Large intestine (tissue), 3 donors: ENCODE results near the gene ACSF2. TPM values are rescaled to one million over a fixed set of nuclear protein-coding genes. Genes with fewer than 3 reads are reported as not detected.

Source experiments
- DNase-seq, 2 donors: peaks; one replicate each; pipeline versions ENCODE4 v3.0.0 to v3.0.0-alpha.2; 2013
- H3K27ac ChIP-seq: one replicate; pipeline ENCODE4 v1.5.1; 2013; ENCODE audit warnings: low read length
- H3K27me3 ChIP-seq: 2 replicates; pipeline ENCODE4 v1.6.1; 2013; ENCODE audit warnings: low read length; ENCODE audit not compliant: control insufficient read depth, insufficient read depth
- H3K36me3 ChIP-seq: 2 replicates; pipeline ENCODE4 v1.6.1; 2013; ENCODE audit warnings: low read length; ENCODE audit not compliant: control insufficient read depth, insufficient read depth
- H3K4me1 ChIP-seq: one replicate; pipeline ENCODE4 v1.6.1; 2013; ENCODE audit warnings: low read length; ENCODE audit not compliant: control insufficient read depth, insufficient read depth
- H3K4me3 ChIP-seq: one replicate; pipeline ENCODE4 v1.5.1; 2013; ENCODE audit warnings: low read length
- H3K9me3 ChIP-seq: one replicate; pipeline ENCODE4 v1.6.1; 2013; ENCODE audit warnings: mild to moderate bottlenecking, low read depth, low read length, moderate library complexity; ENCODE audit not compliant: control insufficient read depth
- WGBS: methylation state at CpG from one replicate; pipeline ENCODE4 v1.1.5; 2013; ENCODE audit warnings: low lambda C conversion rate; ENCODE audit not compliant: insufficient coverage; 5-methylcytosine and 5-hydroxymethylcytosine counted together
- polyA plus RNA-seq: library from polyadenylated mRNA; unstranded; fragments of 120-200 nt; gene quantifications from one replicate; pipeline ENCODE4 v1.2.1, GENCODE V29; 2013

Gene ACSF2
- polyA plus RNA-seq, 1 donor: 77.8 TPM

DNA sequence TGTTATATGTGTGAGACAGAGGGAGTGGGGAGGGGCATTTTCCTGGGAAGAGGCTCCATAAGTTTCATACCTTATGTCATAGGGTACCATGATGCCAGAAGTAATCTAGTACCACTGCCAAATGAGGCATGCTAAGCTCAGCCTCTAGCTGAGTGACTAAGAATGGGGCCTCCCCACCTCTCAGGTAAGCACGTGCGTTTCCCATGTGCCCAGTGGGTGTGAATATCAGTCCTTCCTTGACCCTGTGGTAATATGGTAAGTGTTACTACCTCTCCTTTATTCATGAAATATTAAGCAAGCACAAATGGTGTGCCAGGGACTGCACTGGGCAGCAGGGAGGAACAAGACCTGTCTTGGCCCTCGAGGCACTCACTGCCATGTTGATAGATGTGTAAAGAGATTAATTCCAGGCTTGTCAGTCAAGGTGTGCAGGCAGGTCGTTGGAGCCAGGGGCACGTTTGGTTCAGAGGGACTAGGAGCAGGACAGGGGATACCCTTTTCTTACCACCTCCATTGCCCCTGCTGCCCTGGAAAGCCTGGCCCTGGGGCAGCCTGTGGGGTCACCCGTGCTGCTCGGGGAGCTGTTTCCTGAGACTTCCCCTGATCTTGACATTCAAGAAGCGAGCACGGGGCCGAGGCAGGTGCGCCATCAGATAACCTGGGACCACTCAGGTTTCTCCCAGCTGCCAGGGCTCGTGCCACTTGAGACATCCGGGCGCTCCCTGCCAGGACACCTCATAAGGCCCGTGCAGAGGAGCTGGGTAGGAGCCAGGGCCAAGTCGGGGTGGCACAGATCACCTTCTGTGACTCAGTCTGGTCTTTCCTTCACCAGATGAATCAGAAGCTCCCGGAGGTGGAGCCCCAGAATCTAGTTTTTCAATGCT, 61.4 kb downstream of the ACSF2 start:
- WGBS: no CpG with 5 or more reads among the region's 17 CpGs

GRCh38 chr17:50488880-50489279, 62.9 kb downstream of the ACSF2 start:
- no peaks in the 10 kb centered on the region for H3K9me3 ChIP-seq
- no peak overlapping the region for H3K4me3 ChIP-seq
- peaks cover 27% of the 10 kb centered on the region for H3K36me3 ChIP-seq
- no peaks in the 10 kb centered on the region for H3K27me3 ChIP-seq
- H3K4me1 ChIP-seq: no peaks in the 10 kb centered on the region
- WGBS: no CpG with 5 or more reads among the region's 2 CpGs
- H3K27ac ChIP-seq: no peak overlapping the region
- no peak for DNase-seq

More for the DNA sequence above, 61.4 kb downstream of the ACSF2 start:
- Histone ChIP-seq H3K27ac (no peak overlapping the region), H3K36me3 (peaks cover 39% of the 10 kb centered on the region), H3K4me3 (no peak overlapping the region), H3K4me1 (peaks cover 4% of the 10 kb centered on the region), H3K27me3 (no peaks in the 10 kb centered on the region), H3K9me3 (no peaks in the 10 kb centered on the region)
- DNase-seq: no peak

DNA sequence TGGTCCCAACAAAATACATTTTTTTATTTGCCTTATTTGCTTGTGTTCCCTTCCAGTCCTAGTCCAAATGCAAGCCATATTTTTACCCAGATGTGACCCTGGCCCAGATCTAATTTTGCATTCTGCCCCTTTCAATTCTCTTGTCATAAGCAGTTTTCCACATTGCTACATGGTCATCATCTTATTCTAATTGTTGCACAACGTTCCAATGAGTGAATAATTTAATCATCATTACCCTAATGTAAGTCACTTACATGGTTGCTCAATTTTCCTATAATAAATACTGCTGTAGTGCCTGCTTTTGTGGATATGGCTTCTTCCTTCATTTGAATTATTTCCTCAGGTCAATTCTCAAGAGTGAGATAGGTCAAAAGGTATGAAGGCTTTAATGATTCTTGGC, 65.5 kb downstream of the ACSF2 start:
- Histone ChIP-seq H3K9me3 (no peaks in the 10 kb centered on the region), H3K27ac (no peak overlapping the region), H3K36me3 (peaks cover 6% of the 10 kb centered on the region), H3K27me3 (no peaks in the 10 kb centered on the region), H3K4me3 (no peak overlapping the region), H3K4me1 (no peaks in the 10 kb centered on the region)
- WGBS: 50% methylated on average over 1 of the region's 1 CpG
- no peak for DNase-seq

- Histone ChIP-seq H3K27me3 (no peaks in the 10 kb centered on the region), H3K27ac (no peak overlapping the region), H3K9me3 (no peaks in the 10 kb centered on the region), H3K36me3 (peaks cover 3% of the 10 kb centered on the region), H3K4me1 (no peaks in the 10 kb centered on the region), H3K4me3 (no peak overlapping the region)
- DNase-seq: no peak
- WGBS: no CpG with 5 or more reads among the region's 8 CpGs
Measured at GRCh38 chr17:50492214-50492613, 66.2 kb downstream of the ACSF2 start.

GRCh38 chr17:50493744-50494143, 67.7 kb downstream of the ACSF2 start:
- no CpG with 5 or more reads among the region's 3 CpGs for WGBS
- no peak overlapping the region for H3K27ac ChIP-seq
- no peak for DNase-seq
- no peaks in the 10 kb centered on the region for H3K36me3 ChIP-seq
- H3K4me1 ChIP-seq: peaks cover 8% of the 10 kb centered on the region
- H3K4me3 ChIP-seq: no peak overlapping the region
- no peaks in the 10 kb centered on the region for H3K9me3 ChIP-seq
- H3K27me3 ChIP-seq: no peaks in the 10 kb centered on the region

DNA sequence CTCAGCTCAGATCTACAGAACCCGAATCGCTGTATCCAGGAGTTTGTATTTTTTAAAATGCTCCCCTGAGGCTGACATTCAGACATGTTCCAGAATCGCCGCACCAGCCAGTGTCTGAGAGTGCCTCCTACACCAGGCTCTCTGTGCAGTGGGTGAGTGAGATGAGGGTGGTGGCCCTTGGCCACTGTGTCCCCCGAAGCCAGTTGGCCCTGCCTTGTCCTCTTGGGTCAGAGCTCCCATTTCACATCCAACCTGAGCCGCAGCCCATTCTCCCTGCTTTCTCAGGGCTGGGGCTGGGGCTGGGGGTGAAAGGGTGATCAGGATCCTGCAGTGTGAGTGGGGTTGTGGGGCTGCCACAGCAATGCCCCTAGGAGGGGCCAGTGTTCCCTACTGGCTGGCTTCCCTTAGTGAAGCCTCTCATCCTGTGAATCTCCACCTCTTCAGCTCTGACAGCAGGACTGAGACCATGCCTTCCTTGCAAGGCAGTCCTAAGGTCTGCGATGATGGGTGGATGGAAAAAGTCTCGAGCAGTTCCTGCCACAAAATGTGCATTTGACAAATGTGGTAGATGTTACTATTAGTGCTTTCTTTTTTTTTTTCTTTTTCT, 69.3 kb downstream of the ACSF2 start:
- no peak overlapping the region for H3K27ac ChIP-seq
- peaks cover 8% of the 10 kb centered on the region for H3K4me1 ChIP-seq
- H3K9me3 ChIP-seq: no peaks in the 10 kb centered on the region
- H3K4me3 ChIP-seq: no peak overlapping the region
- WGBS: no CpG with 5 or more reads among the region's 8 CpGs
- no peaks in the 10 kb centered on the region for H3K27me3 ChIP-seq
- no peak for DNase-seq
- no peaks in the 10 kb centered on the region for H3K36me3 ChIP-seq

- no CpG with 5 or more reads among the region's 8 CpGs for WGBS
- H3K4me1 ChIP-seq: peaks cover 8% of the 10 kb centered on the region
- H3K36me3 ChIP-seq: no peaks in the 10 kb centered on the region
- no peaks in the 10 kb centered on the region for H3K9me3 ChIP-seq
- H3K4me3 ChIP-seq: no peak overlapping the region
- no peak for DNase-seq
- H3K27ac ChIP-seq: no peak overlapping the region
- no peaks in the 10 kb centered on the region for H3K27me3 ChIP-seq
Measured at GRCh38 chr17:50495918-50496317, 69.9 kb downstream of the ACSF2 start.

DNA sequence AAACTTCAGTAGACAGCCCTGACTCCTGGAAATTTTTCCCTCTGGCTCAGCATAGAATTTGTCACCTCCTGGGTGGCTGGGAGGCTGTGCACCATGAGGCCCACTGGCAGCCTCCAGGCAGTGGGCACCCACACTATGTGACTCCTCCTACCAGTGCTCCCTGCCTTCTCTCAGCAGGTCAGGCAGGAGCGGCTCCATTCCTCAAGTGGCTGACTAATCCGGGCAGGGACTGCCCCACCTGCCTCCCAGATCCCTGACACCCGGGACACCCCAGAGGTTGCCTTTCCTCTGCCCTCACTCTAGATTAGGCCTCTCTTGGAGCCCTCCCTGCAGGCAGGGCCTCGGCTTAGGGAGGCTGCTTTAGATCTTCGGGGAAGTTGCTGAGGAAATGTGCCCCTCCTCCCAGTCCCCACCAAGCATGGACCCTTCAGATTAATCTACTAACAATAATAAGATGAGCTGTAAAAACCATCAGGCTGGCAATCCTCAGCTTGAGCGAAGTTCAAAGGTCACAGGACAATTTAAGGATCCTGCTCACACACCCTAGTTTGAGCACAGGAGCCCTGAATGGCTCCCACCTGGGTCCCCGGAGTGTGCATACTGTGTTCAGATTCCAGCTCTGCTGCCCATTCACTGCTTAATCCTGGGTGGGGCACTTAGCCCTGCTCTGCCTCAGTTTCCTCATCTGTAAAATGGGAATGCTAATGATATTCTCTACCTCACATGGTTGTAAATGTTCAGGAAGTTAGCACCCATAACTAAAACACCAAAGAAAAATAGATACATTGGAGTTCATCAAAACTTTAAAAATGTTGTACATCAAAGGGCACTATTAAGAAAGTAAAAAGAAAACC, 72.2 kb downstream of the ACSF2 start:
- DNase-seq: no peak
- Histone ChIP-seq H3K27ac (no peak overlapping the region), H3K9me3 (no peaks in the 10 kb centered on the region), H3K4me3 (no peak overlapping the region), H3K4me1 (peaks cover 8% of the 10 kb centered on the region), H3K27me3 (no peaks in the 10 kb centered on the region), H3K36me3 (no peaks in the 10 kb centered on the region)
- no CpG with 5 or more reads among the region's 7 CpGs for WGBS

DNA sequence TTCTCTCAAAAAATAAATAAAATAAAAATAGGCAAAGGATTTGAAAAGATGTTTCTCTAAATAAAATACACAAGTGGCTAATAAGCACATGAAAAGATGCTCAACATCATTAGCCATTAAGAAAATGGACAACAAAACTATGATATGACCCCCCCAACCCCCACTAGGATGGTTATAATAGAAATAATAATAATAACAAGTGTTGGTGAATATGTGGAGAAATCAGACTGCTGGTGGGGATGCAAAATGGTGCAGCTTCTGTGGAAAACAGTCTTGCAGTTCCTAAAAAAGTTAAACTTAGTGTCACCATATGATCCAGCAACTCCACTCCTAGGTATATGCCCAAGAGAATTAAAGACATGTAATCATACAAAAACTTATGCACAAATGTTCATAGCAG, 73.3 kb downstream of the ACSF2 start:
- DNase-seq: no peak
- no peak overlapping the region for H3K27ac ChIP-seq
- peaks cover 9% of the 10 kb centered on the region for H3K4me1 ChIP-seq
- H3K27me3 ChIP-seq: no peaks in the 10 kb centered on the region
- no peaks in the 10 kb centered on the region for H3K36me3 ChIP-seq
- H3K4me3 ChIP-seq: no peak overlapping the region
- no peaks in the 10 kb centered on the region for H3K9me3 ChIP-seq

GRCh38 chr17:50499721-50500120, 73.7 kb downstream of the ACSF2 start:
- no CpG with 5 or more reads among the region's 2 CpGs for WGBS
- Histone ChIP-seq H3K27me3 (no peaks in the 10 kb centered on the region), H3K9me3 (no peaks in the 10 kb centered on the region), H3K4me3 (no peak overlapping the region), H3K36me3 (no peaks in the 10 kb centered on the region), H3K27ac (no peak overlapping the region), H3K4me1 (peaks cover 12% of the 10 kb centered on the region)
- no peak for DNase-seq
